Effector memory CD4-positive, alpha-beta T cell (primary cell): Measurements from ENCODE around the gene SRL.

Experiments
- DNase-seq, 3 donors: peaks; one replicate each; pipeline ENCODE4 v3.0.0-alpha.2; 2020
- H3K27ac ChIP-seq: 2 replicates; pipeline ENCODE4 v1.7.0; 2013; ENCODE audit warnings: mild to moderate bottlenecking, low read length, moderate library complexity; ENCODE audit not compliant: insufficient read depth, poor library complexity, severe bottlenecking
- H3K27me3 ChIP-seq: replicated peaks from 2 replicates; pipeline ENCODE4 v1.7.0; 2013; ENCODE audit warnings: mild to moderate bottlenecking, low read length; ENCODE audit not compliant: insufficient read depth, control insufficient read depth, poor library complexity, severe bottlenecking
- H3K36me3 ChIP-seq: 2 replicates; pipeline ENCODE4 v1.7.0; 2013; ENCODE audit warnings: mild to moderate bottlenecking, low read length, moderate library complexity; ENCODE audit not compliant: control insufficient read depth, insufficient read depth
- H3K4me1 ChIP-seq: 2 replicates; pipeline ENCODE4 v1.7.0; 2013; ENCODE audit warnings: low read length, mild to moderate bottlenecking; ENCODE audit not compliant: control insufficient read depth, insufficient read depth, poor library complexity, severe bottlenecking
- H3K4me3 ChIP-seq: 2 replicates; pipeline ENCODE4 v1.7.0; 2013; ENCODE audit warnings: low read length, low read depth, mild to moderate bottlenecking; ENCODE audit not compliant: insufficient read depth, poor library complexity, severe bottlenecking
- H3K9me3 ChIP-seq: 2 replicates; pipeline ENCODE4 v1.7.0; 2013; ENCODE audit warnings: mild to moderate bottlenecking, low read length, moderate library complexity; ENCODE audit not compliant: control insufficient read depth

The SRL gene

DNA sequence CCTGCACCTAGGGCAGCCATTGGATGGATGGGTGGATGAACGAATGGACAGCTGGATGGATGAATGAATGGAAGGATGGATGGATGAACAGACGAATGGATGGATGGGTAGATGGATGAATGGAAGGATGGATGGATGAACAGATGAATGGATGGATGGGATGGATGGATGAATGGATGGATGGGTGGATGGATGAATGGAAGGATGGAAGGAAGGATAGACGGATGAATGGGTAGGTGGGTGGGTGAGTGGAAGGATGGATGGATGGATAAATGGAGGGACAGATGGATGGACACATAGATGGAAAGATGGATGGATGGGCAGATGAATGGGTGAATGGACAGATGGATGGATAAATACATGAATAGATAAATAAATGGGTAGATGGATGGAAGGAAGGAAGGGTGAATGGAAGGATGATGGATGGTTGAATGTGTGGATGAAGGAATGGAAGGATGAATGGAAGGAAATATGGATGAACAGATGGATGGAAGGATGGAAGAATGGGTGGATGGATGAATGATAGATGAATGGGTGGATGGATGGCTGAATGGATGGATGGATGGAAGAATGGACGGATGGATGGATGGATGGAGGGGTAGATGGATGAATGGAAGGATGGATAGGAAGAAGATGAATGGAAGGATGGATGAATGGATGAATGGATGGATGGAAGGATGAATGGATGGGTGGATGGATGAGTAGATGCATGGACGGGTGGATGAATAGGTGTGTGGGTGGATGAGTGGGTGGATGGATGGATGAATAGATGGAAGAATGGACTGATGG is 15.4 kb downstream of the SRL start:
- no peak overlapping the region for H3K4me3 ChIP-seq
- H3K36me3 ChIP-seq = no peaks in the 10 kb centered on the region
- H3K4me1 ChIP-seq = no peaks in the 10 kb centered on the region
- H3K9me3 ChIP-seq = no peaks in the 10 kb centered on the region
- no peak overlapping the region for H3K27ac ChIP-seq
- H3K27me3 ChIP-seq = no peaks in the 10 kb centered on the region
- no peak for DNase-seq

- no peaks in the 10 kb centered on the region for H3K27me3 ChIP-seq
Observed at GRCh38 chr16:4225075-4225474, 16.8 kb downstream of the SRL start.

GRCh38 chr16:4220358-4220757 is 21.5 kb downstream of the SRL start:
- Histone ChIP-seq H3K4me3 (no peak overlapping the region), H3K36me3 (no peaks in the 10 kb centered on the region), H3K27me3 (no peaks in the 10 kb centered on the region), H3K27ac (no peak overlapping the region), H3K4me1 (no peaks in the 10 kb centered on the region), H3K9me3 (no peaks in the 10 kb centered on the region)
- no peak for DNase-seq

More at GRCh38 chr16:4225075-4225474, 16.8 kb downstream of the SRL start:
- Histone ChIP-seq H3K9me3 (no peaks in the 10 kb centered on the region), H3K36me3 (no peaks in the 10 kb centered on the region), H3K4me3 (no peak overlapping the region), H3K4me1 (no peaks in the 10 kb centered on the region), H3K27ac (no peak overlapping the region)
- DNase-seq = no peak

- Histone ChIP-seq H3K4me3 (no peak overlapping the region), H3K36me3 (no peaks in the 10 kb centered on the region), H3K27ac (no peak overlapping the region), H3K9me3 (no peaks in the 10 kb centered on the region), H3K27me3 (no peaks in the 10 kb centered on the region), H3K4me1 (no peaks in the 10 kb centered on the region)
- no peak for DNase-seq
Observed at GRCh38 chr16:4218202-4218601, 23.7 kb downstream of the SRL start.

DNA sequence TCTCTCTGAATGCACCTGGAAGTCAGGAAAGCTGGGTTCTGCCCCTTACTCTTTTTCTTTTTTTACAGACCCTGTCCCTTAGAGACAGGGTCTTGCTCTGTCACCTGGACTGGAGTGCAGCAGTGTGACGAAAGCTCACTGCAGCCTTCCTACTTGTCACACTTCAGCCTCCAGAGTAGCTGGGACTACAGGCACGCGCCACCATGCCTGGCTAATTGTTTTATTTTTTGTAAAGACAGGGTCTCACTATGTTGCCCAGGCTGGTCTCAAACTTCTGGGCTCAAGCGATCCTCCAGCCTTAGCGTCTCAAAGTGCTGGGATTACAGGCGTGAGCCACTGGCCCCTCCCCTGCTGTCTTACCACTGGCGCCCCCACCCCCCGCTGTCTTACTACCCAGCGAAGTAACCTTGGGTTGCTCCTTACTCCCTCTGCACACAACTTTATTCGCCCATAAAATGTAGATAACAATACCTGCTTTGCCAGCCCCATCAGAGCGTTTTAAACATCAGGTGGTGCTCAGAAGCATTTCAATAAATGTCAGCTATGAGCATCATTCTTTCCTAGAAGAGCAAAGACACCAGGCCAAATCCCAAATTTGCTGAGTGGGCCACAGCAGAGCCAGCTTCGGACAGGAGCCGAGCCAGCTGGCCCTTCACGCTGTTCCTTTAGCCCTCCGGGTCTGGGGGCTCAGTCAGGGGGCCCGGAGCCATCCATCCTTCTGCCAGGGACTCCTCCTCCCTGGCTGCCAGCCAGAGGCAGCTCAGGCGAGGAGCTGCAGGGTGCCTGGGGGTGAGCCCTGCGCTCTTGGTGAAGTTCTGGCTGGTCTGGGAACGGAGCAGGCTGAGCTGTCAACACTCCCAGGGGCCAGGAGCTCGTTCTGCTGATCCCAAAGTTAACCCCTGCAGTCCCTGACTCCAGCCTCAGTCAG is 24.4 kb downstream of the SRL start:
- DNase-seq = no peak
- no peak overlapping the region for H3K4me3 ChIP-seq
- H3K27me3 ChIP-seq = no peaks in the 10 kb centered on the region
- H3K4me1 ChIP-seq = no peaks in the 10 kb centered on the region
- no peaks in the 10 kb centered on the region for H3K36me3 ChIP-seq
- no peak overlapping the region for H3K27ac ChIP-seq
- no peaks in the 10 kb centered on the region for H3K9me3 ChIP-seq

GRCh38 chr16:4216596-4216995 is 25.3 kb downstream of the SRL start:
- Histone ChIP-seq H3K4me3 (no peak overlapping the region), H3K4me1 (no peaks in the 10 kb centered on the region), H3K36me3 (no peaks in the 10 kb centered on the region), H3K27ac (no peak overlapping the region), H3K9me3 (no peaks in the 10 kb centered on the region), H3K27me3 (no peaks in the 10 kb centered on the region)
- DNase-seq = no peak

GRCh38 chr16:4215106-4215505 is 26.8 kb downstream of the SRL start:
- Histone ChIP-seq H3K27me3 (no peaks in the 10 kb centered on the region), H3K36me3 (no peaks in the 10 kb centered on the region), H3K4me1 (no peaks in the 10 kb centered on the region), H3K9me3 (no peaks in the 10 kb centered on the region), H3K27ac (no peak overlapping the region), H3K4me3 (no peak overlapping the region)
- no peak for DNase-seq

GRCh38 chr16:4214215-4214621 is 27.7 kb downstream of the SRL start:
- Histone ChIP-seq H3K27me3 (no peaks in the 10 kb centered on the region), H3K4me1 (no peaks in the 10 kb centered on the region), H3K27ac (no peak overlapping the region), H3K36me3 (no peaks in the 10 kb centered on the region), H3K9me3 (no peaks in the 10 kb centered on the region), H3K4me3 (no peak overlapping the region)
- no peak for DNase-seq

DNA sequence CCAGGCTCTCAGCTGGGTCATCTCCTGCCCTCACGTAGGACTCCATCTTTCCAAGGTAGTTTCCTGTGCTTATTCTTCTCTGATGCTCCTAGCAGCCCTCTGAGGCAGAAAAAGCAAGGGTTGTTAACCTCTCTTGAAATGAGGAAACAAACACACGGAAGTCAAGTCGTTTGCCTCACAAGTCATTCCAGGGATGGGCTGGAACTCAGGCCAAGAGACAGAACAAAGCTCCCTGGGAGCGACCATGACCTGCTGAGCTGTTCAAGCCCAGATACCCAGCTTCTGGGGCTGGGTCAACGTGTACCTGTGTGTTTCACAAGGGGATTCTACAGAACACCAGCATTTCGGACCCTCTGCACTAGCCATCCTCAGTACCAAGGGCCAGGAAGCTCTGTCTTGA is 28.1 kb downstream of the SRL start:
- H3K36me3 ChIP-seq = no peaks in the 10 kb centered on the region
- H3K4me3 ChIP-seq = no peak overlapping the region
- H3K27me3 ChIP-seq = no peaks in the 10 kb centered on the region
- H3K27ac ChIP-seq = no peak overlapping the region
- no peaks in the 10 kb centered on the region for H3K4me1 ChIP-seq
- no peaks in the 10 kb centered on the region for H3K9me3 ChIP-seq
- no peak for DNase-seq

- DNase-seq = no peak
- Histone ChIP-seq H3K4me1 (no peaks in the 10 kb centered on the region), H3K27ac (no peak overlapping the region), H3K9me3 (no peaks in the 10 kb centered on the region), H3K27me3 (no peaks in the 10 kb centered on the region), H3K36me3 (no peaks in the 10 kb centered on the region), H3K4me3 (no peak overlapping the region)
Observed at GRCh38 chr16:4212934-4213296, 29.0 kb downstream of the SRL start.
